A673 (cell line): ENCODE results near the gene CAPZA2. TPM values are rescaled to one million over a fixed set of nuclear protein-coding genes. Genes with fewer than 3 reads are reported as not detected.

Experiments used
- BruUV-seq: library from RNA; stranded (reverse); fragments of 400-500 nt; replicated peaks from 2 replicates; lab custom pipeline; 2021; lab: Mats Ljungman, UMichigan
- CTCF ChIA-PET: fragments of 300-600 bp; sonication (Branson Sonifier 250); formaldehyde crosslinking; loops from one replicate; lab custom pipeline; 2022; ENCODE audit warnings: antibody characterized with exemption; lab: Charles Lee
- POLR2A ChIA-PET: fragments of 300-600 bp; sonication (Branson Sonifier 250); formaldehyde crosslinking; loops from one replicate; lab custom pipeline; 2022; ENCODE audit warnings: antibody characterized with exemption; ENCODE audit not compliant: low non-redundant PET; lab: Charles Lee
- DNase-seq: peaks from one replicate; pipeline ENCODE4 v3.0.0-alpha.2; 2015; ENCODE audit warnings: low spot score
- H3K27ac ChIP-seq: fragments of 200-600 bp; sonication (generic); 2 replicates; pipeline ENCODE4 v1.5.1; 2016; ENCODE audit warnings: mixed run types, low read depth, mild to moderate bottlenecking, mixed read lengths, antibody characterized with exemption, low read length; ENCODE audit not compliant: poor library complexity, severe bottlenecking
- H3K27me3 ChIP-seq: fragments of 200-600 bp; sonication (generic); replicated peaks from 2 replicates; pipeline ENCODE4 v1.6.1; 2017; ENCODE audit warnings: mixed run types, low read depth, mild to moderate bottlenecking, mixed read lengths, antibody characterized with exemption, low read length; ENCODE audit not compliant: insufficient read depth, poor library complexity
- H3K36me3 ChIP-seq: fragments of 200-600 bp; sonication (generic); 2 replicates; pipeline ENCODE4 v1.6.1; 2016; ENCODE audit warnings: mixed run types, mild to moderate bottlenecking, mixed read lengths, antibody characterized with exemption, low read length; ENCODE audit not compliant: insufficient read depth, poor library complexity, severe bottlenecking
- H3K4me1 ChIP-seq: fragments of 200-600 bp; sonication (generic); 2 replicates; pipeline ENCODE4 v1.6.1; 2017; ENCODE audit warnings: mixed run types, mild to moderate bottlenecking, mixed read lengths, antibody characterized with exemption, low read length; ENCODE audit not compliant: insufficient read depth, poor library complexity, severe bottlenecking
- H3K4me3 ChIP-seq: fragments of 200-600 bp; sonication (generic); 2 replicates; pipeline ENCODE4 v1.5.1; 2016; ENCODE audit warnings: low read depth, mixed run types, mild to moderate bottlenecking, mixed read lengths, low read length; ENCODE audit not compliant: poor library complexity, severe bottlenecking
- H3K9me3 ChIP-seq: fragments of 200-600 bp; sonication (generic); 2 replicates; pipeline ENCODE4 v1.6.1; 2016; ENCODE audit warnings: mixed run types, low read depth, mild to moderate bottlenecking, mixed read lengths, antibody characterized with exemption, low read length; ENCODE audit not compliant: poor library complexity, severe bottlenecking
- CTCF ChIP-seq: fragments of 300-800, 200-600 bp; sonication (generic); conservative IDR thresholded peaks from 2 replicates; pipeline ENCODE4 v1.5.1; 2017; ENCODE audit warnings: low read depth, mild to moderate bottlenecking, antibody characterized with exemption, low read length, moderate library complexity, mixed read lengths
- EZH2 ChIP-seq: fragments of 200-600 bp; sonication (generic); IDR thresholded peaks from 2 replicates; pipeline ENCODE4 v1.6.1; 2017; ENCODE audit warnings: borderline replicate concordance, low read depth, mild to moderate bottlenecking, mixed read lengths, antibody characterized with exemption, low read length; ENCODE audit not compliant: poor library complexity, severe bottlenecking
- intact Hi-C: fragments of 100-400 bp; cut with micrococcal nuclease; formaldehyde crosslinking; loops from one replicate; pipeline ENCODE4 v1.10.0; 2022; ENCODE audit not compliant: unreplicated experiment
- total RNA-seq: library from RNA; stranded (reverse); gene quantifications from 2 replicates; pipeline ENCODE4 v1.2.3, GENCODE V29; 2021

The CAPZA2 gene
- total RNA-seq, 1 experiment from 2014 or later = 118 TPM

- H3K4me1 ChIP-seq = no peaks in the 10 kb centered on the region
- no peak overlapping the region for H3K27ac ChIP-seq
- BruUV-seq = no TSS peak
- ChIA-PET POLR2A (no interaction called here), CTCF (no interaction called here)
- no peaks in the 10 kb centered on the region for H3K9me3 ChIP-seq
- intact Hi-C loops = no loop called here
- H3K4me3 ChIP-seq = no peak overlapping the region
- no peak for TF ChIP-seq EZH2
- no peak for TF ChIP-seq CTCF
- no peaks in the 10 kb centered on the region for H3K36me3 ChIP-seq
- no peaks in the 10 kb centered on the region for H3K27me3 ChIP-seq
- no peak for DNase-seq
Observed at GRCh38 chr7:116924741-116925140, 62.4 kb downstream of the CAPZA2 start.

- no peaks in the 10 kb centered on the region for H3K27me3 ChIP-seq
- no peaks in the 10 kb centered on the region for H3K36me3 ChIP-seq
- BruUV-seq = no TSS peak
- H3K9me3 ChIP-seq = no peaks in the 10 kb centered on the region
- H3K4me3 ChIP-seq = no peak overlapping the region
- no peak overlapping the region for H3K27ac ChIP-seq
- CTCF ChIA-PET = interaction anchor here (0.6 to 0.7 kb wide), 2 partner anchors 12 to 16 kb away, joined by 3 to 9 read pairs; no protein-coding TSS in a partner anchor
- DNase-seq = no peak
- POLR2A ChIA-PET = no interaction called here
- no peaks in the 10 kb centered on the region for H3K4me1 ChIP-seq
- no peak for TF ChIP-seq EZH2
- no peak for TF ChIP-seq CTCF
- intact Hi-C loops = no loop called here
Observed at GRCh38 chr7:116929021-116929420, 66.6 kb downstream of the CAPZA2 start.

GRCh38 chr7:116929914-116930913 lies 67.8 kb downstream of the CAPZA2 start:
- H3K27me3 ChIP-seq = no peaks in the 10 kb centered on the region
- TF ChIP-seq CTCF (peak; percentile 93), EZH2 (no peak)
- no peaks in the 10 kb centered on the region for H3K36me3 ChIP-seq
- no peak overlapping the region for H3K4me3 ChIP-seq
- no peaks in the 10 kb centered on the region for H3K4me1 ChIP-seq
- no peaks in the 10 kb centered on the region for H3K9me3 ChIP-seq
- intact Hi-C loops = loop anchor here (1.0 to 5.0 kb wide), 3 partner anchors 189 to 452 kb away; no protein-coding TSS in a partner anchor
- BruUV-seq = no TSS peak
- no peak overlapping the region for H3K27ac ChIP-seq
- POLR2A ChIA-PET = no interaction called here
- DNase-seq = peak; percentile 88
- CTCF ChIA-PET = interaction anchor here (0.7 to 1.7 kb wide), 5 partner anchors 10 to 197 kb away, joined by 3 to 15 read pairs (median 7); no protein-coding TSS in a partner anchor
